Measurements from ENCODE around the gene FXYD7. TPM values are rescaled to one million over a fixed set of nuclear protein-coding genes. Genes with fewer than 3 reads are reported as not detected.
"Not testable (repeated sequence)": the region's sequence is repeated elsewhere in the genome, so short reads cannot be mapped to it uniquely, and the experiment has no call there.

The FXYD7 gene
- total RNA-seq, 2 donors from 2014 or later = 0.40 to 1.4 TPM

DNA sequence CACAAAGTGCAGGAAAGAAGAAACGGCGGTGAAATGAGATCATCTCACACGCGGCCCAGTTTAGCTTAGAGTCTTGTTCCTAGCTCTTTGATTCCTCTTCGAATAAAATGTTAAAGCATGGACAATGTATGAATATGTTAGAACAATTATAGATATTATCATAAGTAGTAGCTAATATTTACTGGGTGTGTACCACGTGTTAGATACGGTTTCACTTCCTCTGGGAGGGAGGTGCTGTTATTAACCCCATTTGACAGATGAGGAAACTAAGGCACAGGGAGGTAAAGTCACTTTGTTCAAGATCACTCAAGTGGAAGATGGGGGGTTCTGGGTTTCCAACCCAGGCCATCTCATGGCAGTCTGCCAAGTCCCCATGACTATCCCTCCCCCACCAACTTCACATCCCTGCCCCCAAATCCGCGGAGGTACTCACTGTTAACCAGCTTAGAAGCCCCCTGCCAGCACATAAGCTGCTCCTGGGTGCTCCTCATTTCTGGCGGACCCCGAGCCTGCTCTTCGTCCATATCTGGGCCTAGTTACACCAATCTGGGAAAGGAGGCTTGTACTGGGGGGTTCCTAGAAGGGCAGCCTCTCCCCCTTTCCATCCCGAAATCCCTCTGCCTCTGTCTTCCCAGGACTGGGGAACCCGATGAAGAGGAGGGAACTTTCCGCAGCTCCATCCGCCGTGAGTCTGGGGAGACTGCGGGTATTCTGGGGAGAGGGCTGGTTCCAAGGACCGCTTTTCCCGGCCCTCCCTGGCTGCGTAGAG lies 1.0 kb upstream of the FXYD7 start:
- H3K27ac Mint-ChIP-seq = peak overlapping the region; percentile 51
- no peak for ATAC-seq (replicated peaks)
- peaks cover 22% of the 10 kb centered on the region for H3K4me1 Mint-ChIP-seq
- no peaks in the 10 kb centered on the region for H3K27me3 Mint-ChIP-seq
- no peaks in the 10 kb centered on the region for H3K9me3 Mint-ChIP-seq
- peak overlapping the region; percentile 90 for H3K4me3 Mint-ChIP-seq
- H3K36me3 Mint-ChIP-seq (ENCODE audit: low read depth) = no peaks in the 10 kb centered on the region

- peak overlapping the region; percentile 90 for H3K4me3 Mint-ChIP-seq
- H3K27me3 Mint-ChIP-seq = no peaks in the 10 kb centered on the region
- no peak overlapping the region for H3K27ac Mint-ChIP-seq
- H3K9me3 Mint-ChIP-seq = no peaks in the 10 kb centered on the region
- no peaks in the 10 kb centered on the region for H3K36me3 Mint-ChIP-seq (ENCODE audit: low read depth)
- peaks cover 22% of the 10 kb centered on the region for H3K4me1 Mint-ChIP-seq
- ATAC-seq (replicated peaks) = no peak
Observed at GRCh38 chr19:35142606-35143230, 337 bp upstream of the FXYD7 start.

DNA sequence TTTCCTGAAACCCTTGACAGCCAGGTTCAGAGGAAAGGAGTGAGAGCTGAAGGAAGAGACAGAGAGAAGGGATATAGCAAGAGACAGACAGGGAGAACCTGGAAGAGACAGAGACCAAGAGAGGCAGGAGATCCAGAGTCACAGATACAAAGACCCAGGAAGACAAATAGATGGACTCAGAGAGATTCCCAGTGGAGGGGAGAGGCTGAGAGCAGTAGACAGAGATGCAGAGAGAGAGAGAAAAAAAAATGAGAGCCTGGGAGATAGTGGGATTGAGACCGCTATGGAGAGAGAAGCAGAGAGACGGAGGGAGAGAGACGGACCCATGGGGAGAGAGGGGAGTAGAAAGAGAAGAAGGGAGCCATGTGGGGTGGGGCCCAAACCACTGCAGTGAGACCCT lies 763 bp downstream of the FXYD7 start:
- no peak overlapping the region for H3K4me3 Mint-ChIP-seq
- no peaks in the 10 kb centered on the region for H3K27me3 Mint-ChIP-seq
- no peak for ATAC-seq (replicated peaks)
- peaks cover 22% of the 10 kb centered on the region for H3K4me1 Mint-ChIP-seq
- H3K9me3 Mint-ChIP-seq = no peaks in the 10 kb centered on the region
- no peaks in the 10 kb centered on the region for H3K36me3 Mint-ChIP-seq (ENCODE audit: low read depth)
- peak overlapping the region; percentile 5 for H3K27ac Mint-ChIP-seq

DNA sequence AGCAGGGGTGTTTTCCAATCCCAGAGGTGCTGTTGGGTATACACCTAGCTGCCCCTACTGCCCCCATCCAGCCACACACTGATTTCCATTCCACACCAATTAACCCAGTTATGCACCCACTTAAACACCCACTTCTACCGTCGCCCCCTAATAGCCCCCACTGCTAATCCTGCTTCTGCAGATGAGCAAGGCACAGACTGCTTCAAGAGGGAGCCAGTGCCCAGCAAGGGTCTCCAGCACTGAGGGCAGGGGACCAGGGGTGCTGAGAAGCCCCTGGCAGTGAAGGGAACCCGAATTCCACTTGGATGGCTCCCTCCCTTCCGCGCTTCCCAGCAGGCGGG lies 1.2 kb downstream of the FXYD7 start:
- Mint-ChIP-seq H3K4me3 (no peak overlapping the region), H3K9me3 (no peaks in the 10 kb centered on the region), H3K27ac (peak overlapping the region; percentile 5), H3K27me3 (no peaks in the 10 kb centered on the region), H3K4me1 (peaks cover 22% of the 10 kb centered on the region), H3K36me3 (ENCODE audit: low read depth) (no peaks in the 10 kb centered on the region)
- ATAC-seq (replicated peaks) = no peak

DNA sequence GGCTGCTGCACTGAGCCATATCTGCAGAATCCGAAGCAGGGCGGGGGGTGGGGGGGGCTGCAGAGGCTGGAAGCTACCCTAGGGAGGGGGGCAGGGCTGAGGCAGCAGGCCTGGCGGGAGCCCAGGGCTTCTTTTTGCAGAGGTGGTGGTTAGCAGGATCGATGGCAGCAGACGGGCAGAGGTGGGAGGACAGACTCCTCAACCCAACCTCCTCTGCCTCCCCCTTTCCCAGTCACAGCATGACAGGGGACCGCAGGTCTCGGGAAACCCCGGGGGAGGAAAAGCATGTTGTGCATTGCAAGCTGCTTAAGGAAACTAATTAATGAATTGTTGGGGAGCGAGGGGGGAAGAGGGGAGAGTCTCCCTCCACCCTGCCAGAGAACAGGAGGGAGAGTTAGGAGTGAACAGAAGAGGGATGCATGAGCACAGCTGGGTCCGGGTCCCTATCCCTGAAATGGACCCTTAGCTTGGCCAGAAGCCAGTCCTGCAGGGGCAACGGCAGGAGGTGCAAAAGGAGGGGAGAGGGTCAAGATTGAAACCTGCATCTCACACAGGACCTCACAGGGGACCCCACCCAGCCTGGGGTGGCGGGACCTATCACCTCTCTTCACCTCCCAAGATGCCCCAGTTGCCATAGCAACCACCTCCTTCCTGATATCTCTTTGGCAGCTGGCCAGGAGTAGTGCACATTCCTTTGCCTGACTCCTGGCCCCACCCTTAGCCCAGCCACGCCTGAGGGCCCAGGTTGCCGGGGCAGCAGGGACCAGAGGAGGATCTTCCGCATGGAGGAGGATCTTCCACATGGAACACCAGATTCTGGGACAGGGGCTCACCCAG lies 1.8 kb downstream of the FXYD7 start:
- no peaks in the 10 kb centered on the region for H3K27me3 Mint-ChIP-seq
- no peak overlapping the region for H3K27ac Mint-ChIP-seq
- ATAC-seq (replicated peaks) = no peak
- H3K9me3 Mint-ChIP-seq = no peaks in the 10 kb centered on the region
- H3K4me3 Mint-ChIP-seq = no peak overlapping the region
- H3K4me1 Mint-ChIP-seq = peaks cover 22% of the 10 kb centered on the region
- H3K36me3 Mint-ChIP-seq (ENCODE audit: low read depth) = no peaks in the 10 kb centered on the region

DNA sequence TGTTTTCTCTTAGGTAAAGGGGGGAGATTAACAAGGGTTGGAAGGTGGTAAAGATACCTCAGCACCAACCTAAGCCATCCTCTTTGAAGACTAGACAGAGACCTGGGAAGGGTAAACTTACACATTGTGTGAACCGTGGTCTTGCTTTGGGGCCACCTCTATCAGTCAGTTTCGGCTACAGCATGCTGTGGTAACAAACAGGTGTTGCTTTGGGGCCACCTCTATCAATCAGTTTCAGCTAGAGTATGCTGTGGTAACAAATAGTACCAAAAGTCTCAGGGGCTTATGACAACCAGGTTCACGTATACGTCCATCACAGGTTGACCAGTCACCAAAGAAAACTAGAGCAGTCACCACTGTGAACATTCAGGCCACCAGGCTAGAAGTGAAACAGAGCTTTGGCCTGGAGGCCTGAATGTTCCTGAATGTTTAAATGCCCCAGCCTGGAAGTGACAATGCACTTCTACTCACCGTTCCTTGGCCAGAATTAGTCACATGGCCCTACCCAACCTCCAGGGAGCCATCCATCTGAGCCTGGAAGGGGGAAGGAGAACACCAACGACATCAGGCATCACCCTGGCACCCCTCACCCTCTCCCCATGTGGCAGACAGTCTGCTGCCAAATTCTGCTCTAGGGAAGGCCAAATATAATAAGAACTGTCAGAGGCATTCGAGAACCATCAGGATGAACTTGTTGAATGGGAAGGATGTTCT lies 3.8 kb downstream of the FXYD7 start:
- no peaks in the 10 kb centered on the region for H3K9me3 Mint-ChIP-seq
- H3K27me3 Mint-ChIP-seq = no peaks in the 10 kb centered on the region
- ATAC-seq (replicated peaks) = no peak
- peak overlapping the region; percentile 75 for H3K27ac Mint-ChIP-seq
- peaks cover 17% of the 10 kb centered on the region for H3K4me1 Mint-ChIP-seq
- H3K4me3 Mint-ChIP-seq = no peak overlapping the region
- H3K36me3 Mint-ChIP-seq (ENCODE audit: low read depth) = no peaks in the 10 kb centered on the region

- peaks cover 18% of the 10 kb centered on the region for H3K4me1 Mint-ChIP-seq
- H3K4me3 Mint-ChIP-seq = no peak overlapping the region
- no peaks in the 10 kb centered on the region for H3K27me3 Mint-ChIP-seq
- H3K9me3 Mint-ChIP-seq = no peaks in the 10 kb centered on the region
- H3K27ac Mint-ChIP-seq = no peak overlapping the region
- no peak for ATAC-seq (replicated peaks)
- no peaks in the 10 kb centered on the region for H3K36me3 Mint-ChIP-seq (ENCODE audit: low read depth)
Observed at GRCh38 chr19:35149463-35149862, 6.4 kb downstream of the FXYD7 start.

GRCh38 chr19:35150445-35150844 lies 7.4 kb downstream of the FXYD7 start:
- peaks cover 18% of the 10 kb centered on the region for H3K4me1 Mint-ChIP-seq
- no peaks in the 10 kb centered on the region for H3K9me3 Mint-ChIP-seq
- no peak overlapping the region for H3K4me3 Mint-ChIP-seq
- H3K36me3 Mint-ChIP-seq (ENCODE audit: low read depth) = peaks cover 10% of the 10 kb centered on the region
- peak overlapping the region; percentile 75 for H3K27ac Mint-ChIP-seq
- no peaks in the 10 kb centered on the region for H3K27me3 Mint-ChIP-seq
- ATAC-seq (replicated peaks) = no peak

GRCh38 chr19:35151273-35152065 lies 8.4 kb downstream of the FXYD7 start:
- Mint-ChIP-seq H3K9me3 (no peaks in the 10 kb centered on the region), H3K27me3 (no peaks in the 10 kb centered on the region), H3K4me3 (peak overlapping the region; percentile 33), H3K4me1 (peaks cover 22% of the 10 kb centered on the region), H3K27ac (no peak overlapping the region), H3K36me3 (ENCODE audit: low read depth) (peaks cover 20% of the 10 kb centered on the region)
- ATAC-seq (replicated peaks) = no peak

DNA sequence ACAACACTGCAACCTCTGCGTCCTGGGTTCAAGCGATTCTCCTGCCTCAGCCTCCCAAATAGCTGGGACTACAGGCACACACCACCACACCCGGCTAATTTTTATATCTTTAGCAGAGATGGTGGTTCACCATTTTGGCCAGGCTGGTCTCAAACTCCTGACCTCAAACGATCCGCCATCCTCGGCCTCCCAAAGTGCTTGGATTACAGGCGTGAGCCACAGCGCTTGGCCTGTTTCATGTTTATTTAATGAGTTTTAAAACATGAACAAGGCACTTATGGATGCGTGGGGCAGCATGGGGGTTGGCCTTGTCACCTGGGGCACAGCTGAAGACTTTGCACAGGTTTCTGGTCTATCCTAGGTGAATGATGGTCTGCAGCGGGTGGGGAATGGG lies 10.1 kb downstream of the FXYD7 start:
- not testable (repeated sequence) for H3K27me3 Mint-ChIP-seq; ATAC-seq (replicated peaks); H3K9me3 Mint-ChIP-seq
- H3K36me3 Mint-ChIP-seq (ENCODE audit: low read depth) = peaks cover 37% of the 10 kb centered on the region
- peak overlapping the region; percentile 99 for H3K27ac Mint-ChIP-seq
- peaks cover 27% of the 10 kb centered on the region for H3K4me1 Mint-ChIP-seq
- H3K4me3 Mint-ChIP-seq = peak overlapping the region; percentile 97

DNA sequence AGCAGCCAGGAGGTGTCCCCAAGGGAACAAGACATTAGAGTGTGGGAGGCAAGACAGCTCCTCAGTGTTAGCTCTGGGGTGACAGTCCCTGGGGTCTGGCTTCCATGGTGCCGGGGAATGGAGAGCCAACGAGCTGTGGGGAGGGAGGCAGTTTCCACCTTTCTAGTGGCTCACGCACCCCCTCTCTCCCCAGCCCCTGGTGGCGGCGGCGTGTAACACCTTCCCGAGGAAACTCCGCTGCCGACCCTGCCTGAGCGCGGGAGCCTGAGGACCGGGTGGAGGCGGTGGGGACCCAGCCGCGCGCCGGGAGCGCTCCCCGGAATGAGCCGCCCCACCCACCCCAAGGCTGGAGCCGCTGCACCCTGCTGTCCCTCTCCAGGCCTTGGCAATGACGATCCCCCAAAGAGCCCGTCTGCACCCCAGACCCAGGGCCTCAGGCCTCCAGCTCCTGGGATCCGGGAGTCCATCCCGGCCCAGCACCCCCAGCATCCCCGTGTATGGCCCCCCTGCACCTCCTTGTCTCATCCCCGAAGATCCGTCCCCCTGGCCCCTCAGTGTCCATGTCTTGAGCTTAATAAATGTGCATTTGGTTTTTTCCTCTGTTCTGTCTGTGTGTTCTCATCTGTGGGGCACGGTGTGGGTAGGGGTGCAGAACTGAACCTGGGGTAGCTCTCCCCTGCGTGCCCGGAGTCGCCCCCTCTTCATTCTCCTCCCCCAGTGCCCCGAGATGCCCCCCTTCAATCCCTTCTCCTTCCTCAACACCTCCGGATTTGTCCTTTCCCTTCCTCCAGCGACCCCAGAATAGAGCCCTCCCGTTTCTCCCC lies 10.9 kb downstream of the FXYD7 start:
- Mint-ChIP-seq H3K27ac (peak overlapping the region; percentile 99), H3K4me1 (peaks cover 33% of the 10 kb centered on the region), H3K9me3 (no peaks in the 10 kb centered on the region), H3K4me3 (peak overlapping the region; percentile 97), H3K27me3 (no peaks in the 10 kb centered on the region), H3K36me3 (ENCODE audit: low read depth) (peaks cover 44% of the 10 kb centered on the region)
- peak; percentile 53 for ATAC-seq (replicated peaks)

DNA sequence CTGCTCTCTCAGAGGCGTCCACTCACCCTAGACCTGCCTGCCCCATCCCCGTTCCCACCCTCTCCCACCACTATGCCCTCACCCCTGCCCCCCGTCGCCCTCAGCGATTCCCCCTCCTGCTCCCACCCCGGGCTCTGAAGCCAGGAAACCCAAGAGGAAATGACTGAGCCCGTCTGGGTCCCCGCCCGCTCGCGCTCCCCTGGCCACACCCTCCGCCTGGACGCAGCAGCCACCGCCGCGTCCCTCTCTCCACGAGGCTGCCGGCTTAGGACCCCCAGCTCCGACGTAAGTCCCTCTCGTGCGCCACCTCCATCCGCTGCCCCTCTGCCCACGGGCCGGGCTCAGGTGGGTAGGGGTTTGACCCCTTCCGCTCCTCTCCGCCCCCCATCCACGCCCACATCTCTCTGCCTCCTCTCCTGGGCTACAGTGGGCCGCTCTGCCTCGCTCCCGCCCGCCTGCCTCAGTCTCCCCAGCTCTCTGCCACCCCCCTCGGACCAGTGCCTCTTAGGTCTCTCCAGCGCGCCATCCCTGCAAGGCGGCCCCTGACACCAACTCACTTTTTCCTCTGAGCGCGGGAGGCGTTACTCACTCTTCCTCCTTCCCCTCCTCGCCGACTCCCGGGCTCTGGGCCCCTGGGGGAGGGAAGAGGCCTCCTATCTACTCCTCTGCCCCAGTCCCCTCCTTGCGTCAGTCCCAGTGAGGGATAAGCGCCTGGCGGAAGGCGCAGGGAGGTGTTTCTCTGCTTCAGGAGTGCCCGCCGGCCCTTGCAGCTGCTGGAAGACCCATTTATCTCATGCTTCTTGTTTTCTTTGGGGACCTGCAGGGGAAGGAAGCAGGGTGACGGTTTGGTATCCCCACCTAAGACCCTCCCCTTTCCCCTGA lies 11.7 kb downstream of the FXYD7 start, which contains the start of gene FXYD5:
TSS of gene FXYD5 (plus strand) at position 211 of the 882 bp plus-strand sequence. CDS start 816 bp downstream, outside the sequence.
- Mint-ChIP-seq H3K9me3 (no peaks in the 10 kb centered on the region), H3K4me1 (peaks cover 33% of the 10 kb centered on the region), H3K36me3 (ENCODE audit: low read depth) (peaks cover 53% of the 10 kb centered on the region)

More for the DNA sequence above, 11.7 kb downstream of the FXYD7 start, which contains the start of gene FXYD5:
- peak within 1 kb of the TSS; percentile 97 for H3K4me3 Mint-ChIP-seq
- ATAC-seq (replicated peaks) = peak; percentile 88
- H3K27ac Mint-ChIP-seq = peak within 1 kb of the TSS; percentile 99
- H3K27me3 Mint-ChIP-seq = no peaks in the 10 kb centered on the region
